ENCODE data around the gene SCN10A.
A peak's percentile ranks its signal among the peaks of the same experiment; 100 is the strongest.

Gene SCN10A

GRCh38 chr3:38652934-38653333 is 163.1 kb downstream of the SCN10A start:
- no peak overlapping the region for H3K9ac ChIP-seq (ENCODE audit: low read depth, low read length)
- H3K27ac ChIP-seq (ENCODE audit: low read depth, low read length), result no peak overlapping the region
- peaks cover 50% of the 10 kb centered on the region for H3K27me3 ChIP-seq (ENCODE audit: insufficient read depth, low read length)
- no peaks in the 10 kb centered on the region for H3K4me1 ChIP-seq (ENCODE audit: insufficient read depth, low read length)
- no peaks in the 10 kb centered on the region for H3K36me3 ChIP-seq (ENCODE audit: insufficient read depth, low read length)
- H3K9me3 ChIP-seq (ENCODE audit: insufficient read depth, low read depth, low read length), result no peaks in the 10 kb centered on the region
- no peak overlapping the region for H3K4me3 ChIP-seq (ENCODE audit: low read length)
- 90% methylated on average over 1 of the region's 1 CpG for WGBS

- Histone ChIP-seq H3K4me3 (ENCODE audit: low read length) (peak overlapping the region; percentile 50), H3K36me3 (ENCODE audit: insufficient read depth, low read length) (no peaks in the 10 kb centered on the region)
- WGBS, result 9% methylated on average over 19 of the region's 19 CpGs
Observed at GRCh38 chr3:38651153-38651789, 164.7 kb downstream of the SCN10A start.

GRCh38 chr3:38650248-38650951 is 165.6 kb downstream of the SCN10A start:
- 74% methylated on average over 14 of the region's 14 CpGs for WGBS

More at GRCh38 chr3:38651153-38651789, 164.7 kb downstream of the SCN10A start:
- no peaks in the 10 kb centered on the region for H3K4me1 ChIP-seq (ENCODE audit: insufficient read depth, low read length)
- no peak overlapping the region for H3K27ac ChIP-seq (ENCODE audit: low read depth, low read length)
- no peaks in the 10 kb centered on the region for H3K9me3 ChIP-seq (ENCODE audit: insufficient read depth, low read depth, low read length)
- H3K27me3 ChIP-seq (ENCODE audit: insufficient read depth, low read length), result peaks cover 63% of the 10 kb centered on the region
- no peak overlapping the region for H3K9ac ChIP-seq (ENCODE audit: low read depth, low read length)

GRCh38 chr3:38649500-38650247 is 166.3 kb downstream of the SCN10A start, which contains the start of gene SCN5A:
TSS of gene SCN5A (minus strand) at chr3:38649687. CDS start at chr3:38633307, 16,380 bp downstream.
- H3K4me1 ChIP-seq (ENCODE audit: insufficient read depth, low read length), result no peaks in the 10 kb centered on the region
- H3K36me3 ChIP-seq (ENCODE audit: insufficient read depth, low read length), result no peaks in the 10 kb centered on the region
- H3K9ac ChIP-seq (ENCODE audit: low read depth, low read length), result peak within 1 kb of the TSS; percentile 65
- peak within 1 kb of the TSS; percentile 75 for H3K4me3 ChIP-seq (ENCODE audit: low read length)
- no peaks in the 10 kb centered on the region for H3K9me3 ChIP-seq (ENCODE audit: insufficient read depth, low read depth, low read length)
- no peak within 1 kb of the TSS for H3K27ac ChIP-seq (ENCODE audit: low read depth, low read length)
- WGBS, result 3% methylated on average over 76 of the region's 76 CpGs
- H3K27me3 ChIP-seq (ENCODE audit: insufficient read depth, low read length), result peaks cover 63% of the 10 kb centered on the region

More at GRCh38 chr3:38650248-38650951, 165.6 kb downstream of the SCN10A start:
- Histone ChIP-seq H3K27me3 (ENCODE audit: insufficient read depth, low read length) (peaks cover 63% of the 10 kb centered on the region), H3K4me1 (ENCODE audit: insufficient read depth, low read length) (no peaks in the 10 kb centered on the region), H3K9ac (ENCODE audit: low read depth, low read length) (no peak overlapping the region), H3K36me3 (ENCODE audit: insufficient read depth, low read length) (no peaks in the 10 kb centered on the region), H3K4me3 (ENCODE audit: low read length) (peak overlapping the region; percentile 75; the same call in 1 of the 2 replicates), H3K9me3 (ENCODE audit: insufficient read depth, low read depth, low read length) (no peaks in the 10 kb centered on the region), H3K27ac (ENCODE audit: low read depth, low read length) (no peak overlapping the region)

- no peaks in the 10 kb centered on the region for H3K4me1 ChIP-seq (ENCODE audit: insufficient read depth, low read length)
- no peaks in the 10 kb centered on the region for H3K9me3 ChIP-seq (ENCODE audit: insufficient read depth, low read depth, low read length)
- WGBS, result 9% methylated on average over 56 of the region's 56 CpGs
- H3K27me3 ChIP-seq (ENCODE audit: insufficient read depth, low read length), result peaks cover 63% of the 10 kb centered on the region
- H3K4me3 ChIP-seq (ENCODE audit: low read length), result peak overlapping the region; percentile 75
- peak overlapping the region; percentile 65 for H3K9ac ChIP-seq (ENCODE audit: low read depth, low read length)
- no peak overlapping the region for H3K27ac ChIP-seq (ENCODE audit: low read depth, low read length)
- no peaks in the 10 kb centered on the region for H3K36me3 ChIP-seq (ENCODE audit: insufficient read depth, low read length)
Observed at GRCh38 chr3:38648659-38649499, 167.1 kb downstream of the SCN10A start.

- Histone ChIP-seq H3K27ac (ENCODE audit: low read depth, low read length) (no peak overlapping the region), H3K27me3 (ENCODE audit: insufficient read depth, low read length) (peaks cover 60% of the 10 kb centered on the region), H3K36me3 (ENCODE audit: insufficient read depth, low read length) (no peaks in the 10 kb centered on the region), H3K4me3 (ENCODE audit: low read length) (peak overlapping the region; percentile 75; the same call in 1 of the 2 replicates), H3K9ac (ENCODE audit: low read depth, low read length) (no peak overlapping the region), H3K9me3 (ENCODE audit: insufficient read depth, low read depth, low read length) (no peaks in the 10 kb centered on the region), H3K4me1 (ENCODE audit: insufficient read depth, low read length) (no peaks in the 10 kb centered on the region)
- WGBS, result 95% methylated on average over 7 of the region's 7 CpGs
Observed at GRCh38 chr3:38648024-38648658, 167.9 kb downstream of the SCN10A start.

GRCh38 chr3:38647217-38647970 is 168.6 kb downstream of the SCN10A start:
- WGBS, result 84% methylated on average over 7 of the region's 7 CpGs
- Histone ChIP-seq H3K4me3 (ENCODE audit: low read length) (no peak overlapping the region), H3K9me3 (ENCODE audit: insufficient read depth, low read depth, low read length) (no peaks in the 10 kb centered on the region), H3K36me3 (ENCODE audit: insufficient read depth, low read length) (no peaks in the 10 kb centered on the region), H3K27ac (ENCODE audit: low read depth, low read length) (no peak overlapping the region), H3K4me1 (ENCODE audit: insufficient read depth, low read length) (no peaks in the 10 kb centered on the region), H3K27me3 (ENCODE audit: insufficient read depth, low read length) (peaks cover 62% of the 10 kb centered on the region), H3K9ac (ENCODE audit: low read depth, low read length) (no peak overlapping the region)
